ENCODE data around the gene ATXN7L1.
"Not testable (repeated sequence)": the region's sequence is repeated elsewhere in the genome, so short reads cannot be mapped to it uniquely, and the experiment has no call there.

The ATXN7L1 gene

GRCh38 chr7:105857009-105857952, 19.1 kb downstream of the ATXN7L1 start:
- DNase-seq, result no peak

GRCh38 chr7:105854498-105854897, 21.9 kb downstream of the ATXN7L1 start:
- no peak for DNase-seq

GRCh38 chr7:105853931-105854419, 22.4 kb downstream of the ATXN7L1 start:
- no peak for DNase-seq

GRCh38 chr7:105851064-105851463, 25.3 kb downstream of the ATXN7L1 start:
- no peak for DNase-seq

- peak; percentile 47 for DNase-seq
Measured at GRCh38 chr7:105849122-105849855, 27.1 kb downstream of the ATXN7L1 start.

- no peak for DNase-seq
Measured at GRCh38 chr7:105846404-105846803, 30.0 kb downstream of the ATXN7L1 start.

- DNase-seq, result not testable (repeated sequence)
Measured at GRCh38 chr7:105844681-105845080, 31.7 kb downstream of the ATXN7L1 start.

GRCh38 chr7:105841866-105842265, 34.5 kb downstream of the ATXN7L1 start:
- DNase-seq, result no peak

- DNase-seq, result no peak
Measured at GRCh38 chr7:105840981-105841749, 35.2 kb downstream of the ATXN7L1 start.

- DNase-seq, result no peak
Measured at GRCh38 chr7:105839266-105839665, 37.1 kb downstream of the ATXN7L1 start.

- no peak for DNase-seq
Measured at GRCh38 chr7:105838627-105839231, 37.7 kb downstream of the ATXN7L1 start.

GRCh38 chr7:105837765-105838626, 38.4 kb downstream of the ATXN7L1 start:
- DNase-seq, result no peak

- DNase-seq, result no peak
Measured at GRCh38 chr7:105835441-105835840, 41.0 kb downstream of the ATXN7L1 start.

- DNase-seq, result no peak
Measured at GRCh38 chr7:105831824-105832535, 44.4 kb downstream of the ATXN7L1 start.

- no peak for DNase-seq
Measured at GRCh38 chr7:105831302-105831620, 45.1 kb downstream of the ATXN7L1 start.

GRCh38 chr7:105830405-105831301, 45.7 kb downstream of the ATXN7L1 start:
- DNase-seq, result no peak

GRCh38 chr7:105829681-105830322, 46.6 kb downstream of the ATXN7L1 start:
- DNase-seq, result no peak

GRCh38 chr7:105828141-105828540, 48.3 kb downstream of the ATXN7L1 start:
- DNase-seq, result no peak

- DNase-seq, result no peak
Measured at GRCh38 chr7:105827151-105827875, 49.1 kb downstream of the ATXN7L1 start.

Data from activated CD4-positive, alpha-beta T cell treated with anti-CD3 and anti-CD28 coated beads, Interleukin-2, amount 50 U/mL, for 1 hour (primary cell).